Skin epidermis (tissue), 12 donors: ENCODE results near the gene NAA16.
A peak's percentile ranks its signal among the peaks of the same experiment; 100 is the strongest.
"Not testable (repeated sequence)": the region's sequence is repeated elsewhere in the genome, so short reads cannot be mapped to it uniquely, and the experiment has no call there.

Experiments used
- H3K27ac ChIP-seq, 21 experiments: fragments of 200-600 bp; sonication (generic) in 11 of 21; one replicate each; pipeline ENCODE4 v1.5.0; 2020; ENCODE audit warnings: mild to moderate bottlenecking in 3 of 21, inconsistent platforms in 2 of 21, moderate library complexity in 2 of 21
- H3K4me3 ChIP-seq, 7 experiments: fragments of 200-600 bp; sonication (generic) in 2 of 7; one replicate each; pipeline ENCODE4 v1.5.0; 2020; ENCODE audit warnings: inconsistent platforms in 2 of 7, mild to moderate bottlenecking in 2 of 7, moderate library complexity in 1 of 7

Gene NAA16

GRCh38 chr13:41310963-41311405 is at the start of gene NAA16:
TSS of gene NAA16 (plus strand) at chr13:41311267. CDS start at chr13:41311529, 262 bp downstream.
- Histone ChIP-seq H3K27ac (peak within 1 kb of the TSS; percentile 34 to 97 (median 93)), H3K4me3 (peak within 1 kb of the TSS; percentile 56 to 96 (median 89))

GRCh38 chr13:41263261-41263971 is 47.7 kb upstream of the NAA16 start, which contains the start of gene MTRF1:
TSS of gene MTRF1 (minus strand) at chr13:41263576. CDS start at chr13:41260907, 2,669 bp downstream.
- Histone ChIP-seq H3K4me3 (peak within 1 kb of the TSS; percentile 43 to 71 (median 52)), H3K27ac (peak within 1 kb of the TSS in 20 of 21 experiments; percentile 49 to 93 (median 81))

- no peak overlapping the region for H3K4me3 ChIP-seq
- H3K27ac ChIP-seq = no peak overlapping the region
Observed at GRCh38 chr13:41267106-41267505, 44.0 kb upstream of the NAA16 start.

GRCh38 chr13:41268764-41269163 is 42.3 kb upstream of the NAA16 start:
- Histone ChIP-seq H3K27ac (no peak overlapping the region), H3K4me3 (no peak overlapping the region)

- no peak overlapping the region for H3K27ac ChIP-seq
- H3K4me3 ChIP-seq = no peak overlapping the region
Observed at GRCh38 chr13:41271456-41272285, 39.4 kb upstream of the NAA16 start.

GRCh38 chr13:41273831-41274441 is 37.1 kb upstream of the NAA16 start:
- Histone ChIP-seq H3K4me3 (no peak overlapping the region), H3K27ac (no peak overlapping the region)

- Histone ChIP-seq H3K27ac (no peak overlapping the region), H3K4me3 (no peak overlapping the region)
Observed at GRCh38 chr13:41274881-41275280, 36.2 kb upstream of the NAA16 start.

GRCh38 chr13:41276824-41277223 is 34.2 kb upstream of the NAA16 start:
- no peak overlapping the region for H3K4me3 ChIP-seq
- H3K27ac ChIP-seq = no peak overlapping the region

- H3K4me3 ChIP-seq, H3K27ac ChIP-seq: not testable (repeated sequence)
Observed at GRCh38 chr13:41279156-41279555, 31.9 kb upstream of the NAA16 start.

GRCh38 chr13:41282129-41282571 is 28.9 kb upstream of the NAA16 start:
- H3K27ac ChIP-seq = no peak overlapping the region
- no peak overlapping the region for H3K4me3 ChIP-seq

GRCh38 chr13:41284512-41285288 is 26.4 kb upstream of the NAA16 start:
- no peak overlapping the region for H3K4me3 ChIP-seq

GRCh38 chr13:41286370-41286769 is 24.7 kb upstream of the NAA16 start:
- no peak overlapping the region for H3K27ac ChIP-seq
- H3K4me3 ChIP-seq = no peak overlapping the region

More at GRCh38 chr13:41284512-41285288, 26.4 kb upstream of the NAA16 start:
- H3K27ac ChIP-seq = no peak overlapping the region

- H3K4me3 ChIP-seq = no peak overlapping the region
- no peak overlapping the region for H3K27ac ChIP-seq
Observed at GRCh38 chr13:41289463-41289881, 21.6 kb upstream of the NAA16 start.

GRCh38 chr13:41291246-41291645 is 19.8 kb upstream of the NAA16 start:
- Histone ChIP-seq H3K4me3 (no peak overlapping the region), H3K27ac (no peak overlapping the region)

GRCh38 chr13:41293272-41293671 is 17.8 kb upstream of the NAA16 start:
- Histone ChIP-seq H3K4me3 (no peak overlapping the region), H3K27ac (no peak overlapping the region)

- no peak overlapping the region for H3K27ac ChIP-seq
- no peak overlapping the region for H3K4me3 ChIP-seq
Observed at GRCh38 chr13:41294914-41295313, 16.2 kb upstream of the NAA16 start.

- Histone ChIP-seq H3K4me3 (no peak overlapping the region), H3K27ac (no peak overlapping the region)
Observed at GRCh38 chr13:41295973-41296372, 15.1 kb upstream of the NAA16 start.

GRCh38 chr13:41296879-41297646 is 14.0 kb upstream of the NAA16 start:
- Histone ChIP-seq H3K27ac (no peak overlapping the region), H3K4me3 (no peak overlapping the region)
